Ramos (cell line): ENCODE data around the gene CENPVL2.
"Not testable (repeated sequence)": the region's sequence is repeated elsewhere in the genome, so short reads cannot be mapped to it uniquely, and the experiment has no call there.

Source experiments
- in situ Hi-C: fragments of 300-500 bp; cut with MboI; formaldehyde crosslinking; loops from one replicate; pipeline ENCODE4 v1.14.3; 2022; ENCODE audit warnings: low sequenced_read_pairs; ENCODE audit not compliant: unreplicated experiment

Gene CENPVL2

DNA sequence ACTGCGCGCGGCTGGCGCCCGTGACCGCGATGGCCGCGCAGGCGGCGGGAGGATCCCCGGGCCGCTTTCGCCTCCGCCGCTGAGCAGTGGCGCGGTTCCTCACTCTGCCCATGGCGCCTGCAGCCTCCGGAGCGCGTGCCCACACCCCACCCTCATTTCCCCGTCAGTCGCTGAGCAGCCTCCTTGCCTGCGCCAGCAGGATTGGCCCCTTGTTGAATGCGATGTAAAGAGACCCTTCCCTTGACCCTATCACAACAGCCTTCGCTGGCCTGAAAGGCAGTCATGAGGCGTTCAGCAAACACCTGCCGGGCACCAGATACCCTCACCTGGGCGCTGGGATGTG, at the start of gene CENPVL2:
CENPVL2 (minus strand) TSS at position 112 of the 343 bp plus-strand sequence; CDS start at position 112, 0 bp downstream.
- in situ Hi-C loops, result not testable (repeated sequence)

GRCh38 chrX:51728202-51728601, 45.6 kb upstream of the CENPVL2 start:
- in situ Hi-C loops, result no loop called here

GRCh38 chrX:51712943-51713647, 30.5 kb upstream of the CENPVL2 start:
- in situ Hi-C loops, result not testable (repeated sequence)

DNA sequence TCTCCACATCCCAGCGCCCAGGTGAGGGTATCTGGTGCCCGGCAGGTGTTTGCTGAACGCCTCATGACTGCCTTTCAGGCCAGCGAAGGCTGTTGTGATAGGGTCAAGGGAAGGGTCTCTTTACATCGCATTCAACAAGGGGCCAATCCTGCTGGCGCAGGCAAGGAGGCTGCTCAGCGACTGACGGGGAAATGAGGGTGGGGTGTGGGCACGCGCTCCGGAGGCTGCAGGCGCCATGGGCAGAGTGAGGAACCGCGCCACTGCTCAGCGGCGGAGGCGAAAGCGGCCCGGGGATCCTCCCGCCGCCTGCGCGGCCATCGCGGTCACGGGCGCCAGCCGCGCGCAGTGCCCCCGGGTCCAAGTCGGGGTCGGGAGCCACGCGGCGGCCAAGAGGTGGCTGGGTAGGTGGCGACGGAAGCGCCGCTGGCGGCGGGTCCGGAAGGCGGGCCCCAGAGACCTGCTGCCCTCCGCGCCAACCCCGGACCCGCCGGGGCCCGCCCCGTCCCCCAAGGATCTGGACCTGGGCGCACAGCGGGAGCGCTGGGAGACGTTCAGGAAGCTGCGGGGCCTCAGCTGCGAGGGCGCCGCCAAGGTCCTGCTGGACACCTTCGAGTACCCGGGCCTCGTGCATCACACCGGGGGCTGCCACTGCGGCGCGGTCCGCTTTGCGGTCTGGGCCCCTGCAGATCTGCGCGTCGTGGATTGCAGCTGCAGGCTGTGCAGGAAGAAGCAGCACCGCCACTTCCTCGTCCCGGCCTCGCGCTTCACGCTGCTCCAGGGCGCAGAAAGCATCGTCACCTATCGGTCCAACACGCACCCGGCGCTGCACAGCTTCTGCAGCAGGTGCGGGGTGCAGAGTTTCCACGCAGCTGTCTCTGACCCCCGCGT, 27.9 kb upstream of the CENPVL2 start, which contains the start of gene CENPVL1:
CENPVL1 (plus strand) TSS at position 236 of the 888 bp plus-strand sequence; CDS start at position 236, 0 bp downstream.
- in situ Hi-C loops, result not testable (repeated sequence)

DNA sequence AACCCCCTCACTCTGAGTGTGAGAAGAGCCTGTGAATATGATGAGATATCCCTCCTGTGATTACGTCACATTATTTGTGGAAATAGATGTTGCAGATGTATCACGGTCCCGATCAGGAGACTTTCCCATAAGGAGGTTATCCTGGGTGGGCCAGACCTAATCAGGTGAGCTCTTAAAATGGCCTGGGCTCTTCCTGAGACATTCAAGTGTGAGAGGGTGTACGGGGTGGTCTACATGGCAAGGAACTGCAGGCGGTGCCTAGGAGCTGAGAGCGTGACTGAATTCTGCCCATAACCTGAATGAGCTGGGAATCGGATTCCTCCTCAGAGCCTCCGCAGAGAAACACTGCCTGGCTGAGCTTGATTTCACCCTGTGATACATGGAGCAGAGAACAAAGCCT, 14.8 kb upstream of the CENPVL2 start:
- in situ Hi-C loops, result no loop called here

GRCh38 chrX:51694254-51694653, 11.6 kb upstream of the CENPVL2 start:
- in situ Hi-C loops, result no loop called here

DNA sequence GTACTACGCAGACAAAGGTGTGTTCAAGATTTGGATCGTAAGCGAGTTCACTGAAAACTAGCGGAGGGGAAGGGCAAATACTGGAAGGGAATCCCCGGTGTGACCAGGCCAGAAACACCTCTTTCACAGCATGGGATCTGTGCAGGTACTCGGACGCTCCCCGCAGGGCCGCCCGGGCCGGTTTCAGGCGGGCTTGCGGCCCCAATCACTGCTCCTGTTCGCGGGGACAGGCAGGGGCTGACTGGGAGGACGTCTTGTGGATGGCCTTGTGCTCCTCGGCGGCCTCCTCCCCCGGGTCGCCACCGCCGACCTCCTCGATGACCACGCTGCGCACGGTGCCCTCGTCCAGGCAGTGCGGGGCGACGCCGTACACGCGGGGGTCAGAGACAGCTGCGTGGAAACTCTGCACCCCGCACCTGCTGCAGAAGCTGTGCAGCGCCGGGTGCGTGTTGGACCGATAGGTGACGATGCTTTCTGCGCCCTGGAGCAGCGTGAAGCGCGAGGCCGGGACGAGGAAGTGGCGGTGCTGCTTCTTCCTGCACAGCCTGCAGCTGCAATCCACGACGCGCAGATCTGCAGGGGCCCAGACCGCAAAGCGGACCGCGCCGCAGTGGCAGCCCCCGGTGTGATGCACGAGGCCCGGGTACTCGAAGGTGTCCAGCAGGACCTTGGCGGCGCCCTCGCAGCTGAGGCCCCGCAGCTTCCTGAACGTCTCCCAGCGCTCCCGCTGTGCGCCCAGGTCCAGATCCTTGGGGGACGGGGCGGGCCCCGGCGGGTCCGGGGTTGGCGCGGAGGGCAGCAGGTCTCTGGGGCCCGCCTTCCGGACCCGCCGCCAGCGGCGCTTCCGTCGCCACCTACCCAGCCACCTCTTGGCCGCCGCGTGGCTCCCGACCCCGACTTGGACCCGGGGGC, 567 bp downstream of the CENPVL2 start:
- in situ Hi-C loops, result not testable (repeated sequence)

DNA sequence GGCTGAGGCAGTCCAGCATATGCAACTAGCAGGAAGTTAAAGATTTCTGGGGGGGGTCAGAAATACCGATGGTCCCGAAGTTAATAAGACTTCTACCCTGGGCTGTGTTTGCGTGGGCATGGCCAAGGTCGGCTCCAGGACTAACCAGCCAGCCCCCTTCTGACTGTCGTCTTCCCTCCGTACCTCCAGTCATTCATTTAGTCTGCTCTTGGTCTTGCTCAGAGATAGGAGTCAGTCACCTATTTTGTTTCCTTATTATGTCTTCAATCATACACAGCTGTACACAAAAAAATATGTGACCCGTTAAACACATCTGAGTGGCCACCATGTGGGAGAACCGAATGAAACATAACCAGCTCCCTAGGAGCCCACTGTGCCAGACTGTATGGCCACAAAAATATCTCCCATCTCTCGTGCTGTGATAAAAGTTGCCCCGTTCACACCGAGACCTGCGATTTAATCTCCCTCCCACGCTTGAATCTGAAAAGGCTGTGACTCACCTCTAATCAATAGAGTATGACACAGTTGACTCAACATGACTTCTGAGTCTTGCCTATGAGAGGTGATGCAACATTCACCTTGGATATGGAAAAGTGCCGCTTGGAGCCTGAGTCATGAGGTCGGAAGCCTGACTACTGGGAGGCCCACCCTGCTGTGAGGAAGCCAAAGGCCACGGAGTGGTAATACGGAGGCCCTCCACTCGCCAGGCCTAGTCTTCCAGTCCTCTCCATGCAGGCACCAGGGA, 2.8 kb downstream of the CENPVL2 start:
- in situ Hi-C loops, result not testable (repeated sequence)

DNA sequence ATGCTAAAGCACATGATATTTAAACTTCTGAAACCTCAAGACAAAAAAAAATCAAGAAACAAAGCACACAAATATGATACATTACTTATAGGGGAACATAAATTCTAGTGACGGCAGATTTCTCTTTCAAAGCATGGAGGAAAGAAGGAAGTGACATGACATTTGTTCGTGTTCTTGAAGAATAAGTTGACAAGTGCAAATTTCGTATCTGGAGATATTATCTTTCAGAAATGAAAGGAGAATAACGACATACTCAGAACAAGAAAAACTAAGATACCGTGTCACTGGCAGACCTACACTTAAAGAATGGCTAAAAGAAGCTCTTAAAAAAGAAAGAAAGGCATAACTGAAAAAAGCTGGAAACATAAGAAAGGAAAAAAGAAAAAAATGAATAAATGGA, 16.6 kb downstream of the CENPVL2 start:
- in situ Hi-C loops, result no loop called here

DNA sequence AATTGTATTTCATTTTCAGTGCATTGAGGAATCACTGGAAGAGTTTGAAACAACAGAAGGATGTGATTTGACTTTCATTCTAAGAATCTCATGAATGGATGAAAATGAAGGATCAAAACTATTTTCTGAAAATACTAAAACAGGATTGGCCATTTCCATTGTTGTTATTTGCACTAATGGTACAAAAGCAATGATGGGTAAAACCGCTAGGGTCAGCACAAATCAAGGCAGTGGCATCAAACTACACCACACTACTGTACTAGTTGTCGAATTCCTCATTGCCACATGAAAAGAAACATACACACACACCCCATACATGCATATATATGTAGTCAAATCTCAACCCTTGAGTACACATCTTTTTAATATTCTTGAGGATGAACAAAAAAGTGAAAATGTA, 39.3 kb downstream of the CENPVL2 start:
- in situ Hi-C loops, result loop anchor here (25.0 kb wide), 1 partner anchor 219 kb away; no protein-coding TSS in a partner anchor

- in situ Hi-C loops, result loop anchor here (25.0 kb wide), 1 partner anchor 221 kb away; no protein-coding TSS in a partner anchor
These were observed 41.1 kb downstream of the CENPVL2 start for GRCh38 chrX:51641421-51642021.

DNA sequence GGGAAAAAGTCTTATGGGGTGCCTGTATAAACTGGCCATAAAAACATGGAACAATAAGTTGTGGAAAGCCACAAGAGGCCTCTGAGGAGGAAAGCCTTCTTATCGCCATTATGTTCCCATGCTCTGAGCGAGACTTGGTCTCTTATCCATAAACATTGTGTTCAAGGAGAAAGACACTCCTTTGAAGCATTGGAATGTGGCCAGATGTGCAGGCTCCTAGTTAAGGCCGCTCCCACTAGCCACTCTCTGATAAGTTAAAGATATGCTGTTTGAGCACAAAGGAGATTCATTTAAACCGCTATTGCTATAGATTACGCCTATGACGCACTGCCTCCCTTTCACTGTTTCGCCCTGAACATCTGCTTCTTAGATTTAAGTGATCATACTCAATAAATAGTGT, 46.1 kb downstream of the CENPVL2 start:
- in situ Hi-C loops, result loop anchor here (25.0 kb wide), 1 partner anchor 226 kb away; no protein-coding TSS in a partner anchor
